ENCODE results near the gene TLNRD1.

The TLNRD1 gene

GRCh38 chr15:81047928-81048327 is 47.2 kb downstream of the TLNRD1 start:
- no peaks in the 10 kb centered on the region for H3K79me2 ChIP-seq (ENCODE audit: insufficient read depth, low read length)

DNA sequence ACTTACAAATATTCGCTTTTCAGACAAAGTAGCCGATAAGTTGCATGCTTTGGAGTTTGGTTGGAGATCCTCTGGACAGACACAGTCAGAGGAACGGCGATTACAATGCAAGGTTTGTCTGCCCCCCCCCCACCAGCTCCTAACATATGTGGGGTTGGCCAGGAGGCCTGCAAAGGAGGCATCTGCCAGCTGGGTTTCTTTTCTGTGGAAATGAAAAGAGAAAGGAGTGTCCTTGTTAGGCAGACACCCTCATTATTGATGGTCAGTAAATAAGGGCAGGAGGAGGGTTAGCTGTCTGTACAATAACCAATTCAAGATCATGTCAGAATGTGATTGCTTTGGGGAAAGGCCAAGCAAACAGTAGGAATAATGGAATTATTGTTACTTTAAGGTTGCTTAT is 49.1 kb downstream of the TLNRD1 start:
- Histone ChIP-seq H3F3A (ENCODE audit: insufficient read depth, low read length) (no peaks in the 10 kb centered on the region), H3K4me3 (ENCODE audit: low read depth, low read length, poor library complexity, severe bottlenecking) (no peak overlapping the region)
- TF ChIP-seq EZH2 (IDR thresholded peaks at IDR 0.05; ENCODE audit: borderline replicate concordance, low read length), result no peak
- TF ChIP-seq CTCF (IDR thresholded peaks at IDR 0.05; ENCODE audit: low read length), result no peak

More at GRCh38 chr15:81047928-81048327, 47.2 kb downstream of the TLNRD1 start:
- Histone ChIP-seq H3K4me1 (ENCODE audit: insufficient read depth, low read length, severe bottlenecking) (no peaks in the 10 kb centered on the region), H3K27me3 (ENCODE audit: insufficient read depth, low read length) (no peaks in the 10 kb centered on the region), H3K9me3 (ENCODE audit: low read length) (no peaks in the 10 kb centered on the region), H3K4me3 (ENCODE audit: low read depth, low read length, poor library complexity, severe bottlenecking) (no peak overlapping the region), H4K20me1 (ENCODE audit: insufficient read depth, low read length) (no peaks in the 10 kb centered on the region), H3K9ac (ENCODE audit: low read length) (no peak overlapping the region), H3K9me2 (ENCODE audit: low read depth, low read length) (no peaks in the 10 kb centered on the region), H3K36me3 (ENCODE audit: insufficient read depth, low read length) (no peaks in the 10 kb centered on the region), H3K4me2 (ENCODE audit: low read length) (no peak overlapping the region), H3F3A (ENCODE audit: insufficient read depth, low read length) (no peaks in the 10 kb centered on the region), H3K27ac (ENCODE audit: low read depth, low read length, poor library complexity, severe bottlenecking) (no peak overlapping the region), H2AFZ (ENCODE audit: low read length) (no peak overlapping the region)
- TF ChIP-seq EZH2 (IDR thresholded peaks at IDR 0.05; ENCODE audit: borderline replicate concordance, low read length) (no peak), CTCF (IDR thresholded peaks at IDR 0.05; ENCODE audit: low read length) (no peak)

GRCh38 chr15:81050259-81050658 is 49.5 kb downstream of the TLNRD1 start:
- H3K79me2 ChIP-seq (ENCODE audit: insufficient read depth, low read length), result no peaks in the 10 kb centered on the region
- H3K4me1 ChIP-seq (ENCODE audit: insufficient read depth, low read length, severe bottlenecking), result no peaks in the 10 kb centered on the region
- no peaks in the 10 kb centered on the region for H3K27me3 ChIP-seq (ENCODE audit: insufficient read depth, low read length)
- H3F3A ChIP-seq (ENCODE audit: insufficient read depth, low read length), result no peaks in the 10 kb centered on the region
- no peak overlapping the region for H3K27ac ChIP-seq (ENCODE audit: low read depth, low read length, poor library complexity, severe bottlenecking)
- no peaks in the 10 kb centered on the region for H4K20me1 ChIP-seq (ENCODE audit: insufficient read depth, low read length)
- no peaks in the 10 kb centered on the region for H3K9me2 ChIP-seq (ENCODE audit: low read depth, low read length)
- no peak overlapping the region for H3K4me3 ChIP-seq (ENCODE audit: low read depth, low read length, poor library complexity, severe bottlenecking)
- H3K36me3 ChIP-seq (ENCODE audit: insufficient read depth, low read length), result no peaks in the 10 kb centered on the region
- TF ChIP-seq EZH2 (IDR thresholded peaks at IDR 0.05; ENCODE audit: borderline replicate concordance, low read length), result no peak
- TF ChIP-seq CTCF (IDR thresholded peaks at IDR 0.05; ENCODE audit: low read length), result no peak
- no peak overlapping the region for H2AFZ ChIP-seq (ENCODE audit: low read length)
- no peak overlapping the region for H3K4me2 ChIP-seq (ENCODE audit: low read length)
- H3K9me3 ChIP-seq (ENCODE audit: low read length), result no peaks in the 10 kb centered on the region
- H3K9ac ChIP-seq (ENCODE audit: low read length), result no peak overlapping the region

More for the DNA sequence above, 49.1 kb downstream of the TLNRD1 start:
- Histone ChIP-seq H3K27me3 (ENCODE audit: insufficient read depth, low read length) (no peaks in the 10 kb centered on the region), H3K9me2 (ENCODE audit: low read depth, low read length) (no peaks in the 10 kb centered on the region), H3K79me2 (ENCODE audit: insufficient read depth, low read length) (no peaks in the 10 kb centered on the region), H3K4me1 (ENCODE audit: insufficient read depth, low read length, severe bottlenecking) (no peaks in the 10 kb centered on the region), H2AFZ (ENCODE audit: low read length) (no peak overlapping the region), H3K4me2 (ENCODE audit: low read length) (no peak overlapping the region), H3K36me3 (ENCODE audit: insufficient read depth, low read length) (no peaks in the 10 kb centered on the region), H3K9ac (ENCODE audit: low read length) (no peak overlapping the region), H3K9me3 (ENCODE audit: low read length) (no peaks in the 10 kb centered on the region), H3K27ac (ENCODE audit: low read depth, low read length, poor library complexity, severe bottlenecking) (no peak overlapping the region), H4K20me1 (ENCODE audit: insufficient read depth, low read length) (no peaks in the 10 kb centered on the region)

Data from OCI-LY1 (cell line).